Smooth muscle cell (in vitro differentiated cells): ENCODE measurements around the gene IL5RA. TPM values are rescaled to one million over a fixed set of nuclear protein-coding genes. Genes with fewer than 3 reads are reported as not detected.

Experiments
- DNase-seq: peaks from one replicate; lab custom pipeline; 2025; ENCODE audit not compliant: unreplicated experiment; lab: John Stamatoyannopoulos, UW
- H2AFZ ChIP-seq: fragments of 200-600 bp; sonication (generic); 2 replicates; pipeline ENCODE4 v1.6.0; 2016; ENCODE audit warnings: antibody characterized with exemption, low read depth, mild to moderate bottlenecking
- H3F3A ChIP-seq: fragments of 200-600 bp; sonication (generic); 2 replicates; pipeline ENCODE4 v1.6.0; 2017; ENCODE audit warnings: antibody characterized with exemption, low read depth
- H3K27ac ChIP-seq: fragments of 200-600 bp; sonication (generic); 2 replicates; pipeline ENCODE4 v1.5.1; 2016; ENCODE audit warnings: low read depth, mild to moderate bottlenecking
- H3K27me3 ChIP-seq: fragments of 200-600 bp; sonication (generic); 2 replicates; pipeline ENCODE4 v1.6.1; 2016; ENCODE audit warnings: low read depth, mild to moderate bottlenecking
- H3K36me3 ChIP-seq: fragments of 200-600 bp; sonication (generic); 2 replicates; pipeline ENCODE4 v1.5.1; 2016; ENCODE audit warnings: low read depth
- H3K4me1 ChIP-seq: fragments of 200-600 bp; sonication (generic); 2 replicates; pipeline ENCODE4 v1.5.1; 2016; ENCODE audit warnings: low read depth
- H3K4me2 ChIP-seq: fragments of 200-600 bp; sonication (generic); 2 replicates; pipeline ENCODE4 v1.6.0; 2016; ENCODE audit warnings: mild to moderate bottlenecking
- H3K4me3 ChIP-seq: fragments of 200-600 bp; sonication (generic); 2 replicates; pipeline ENCODE4 v1.5.1; 2016; ENCODE audit warnings: mild to moderate bottlenecking
- H3K79me2 ChIP-seq: fragments of 200-600 bp; sonication (generic); 2 replicates; pipeline ENCODE4 v1.6.0; 2016; ENCODE audit warnings: low read depth, mild to moderate bottlenecking
- H3K9ac ChIP-seq: fragments of 200-600 bp; sonication (generic); 2 replicates; pipeline ENCODE4 v1.6.0; 2016; ENCODE audit warnings: low read depth
- H3K9me3 ChIP-seq: fragments of 200-600 bp; sonication (generic); replicated peaks from 2 replicates; pipeline ENCODE4 v1.5.1; 2016; ENCODE audit warnings: low read depth
- H4K20me1 ChIP-seq: fragments of 200-600 bp; sonication (generic); 2 replicates; pipeline ENCODE4 v1.6.0; 2016; ENCODE audit warnings: low read depth
- CTCF ChIP-seq: fragments of 200-600 bp; sonication (generic); IDR thresholded peaks from 2 replicates; pipeline ENCODE4 v1.5.1; 2017; ENCODE audit warnings: borderline replicate concordance, mild to moderate bottlenecking, antibody characterized with exemption; ENCODE audit not compliant: insufficient read depth, poor library complexity, severe bottlenecking
- WGBS: methylation state at CpG from one replicate; pipeline ENCODE4 v1.1.7; 2016; ENCODE audit warnings: low lambda C conversion rate; 5-methylcytosine and 5-hydroxymethylcytosine counted together
- polyA plus RNA-seq: library from polyadenylated mRNA; unstranded; fragments of >200 nt; fragmentation: Nextera tagmentation; extraction: Ambion mirVana; gene quantifications from 2 replicates; pipeline ENCODE4 v1.2.1, GENCODE V29; 2016
- total RNA-seq: library from RNA; depleted of rRNA; stranded (reverse); fragments of >200 nt; gene quantifications from 2 replicates; pipeline ENCODE4 v1.2.3, GENCODE V29; 2014

Gene IL5RA
- total and polyA plus RNA-seq, 2 experiments from 2014 or later = 0.14 TPM; not detected in 1

DNA sequence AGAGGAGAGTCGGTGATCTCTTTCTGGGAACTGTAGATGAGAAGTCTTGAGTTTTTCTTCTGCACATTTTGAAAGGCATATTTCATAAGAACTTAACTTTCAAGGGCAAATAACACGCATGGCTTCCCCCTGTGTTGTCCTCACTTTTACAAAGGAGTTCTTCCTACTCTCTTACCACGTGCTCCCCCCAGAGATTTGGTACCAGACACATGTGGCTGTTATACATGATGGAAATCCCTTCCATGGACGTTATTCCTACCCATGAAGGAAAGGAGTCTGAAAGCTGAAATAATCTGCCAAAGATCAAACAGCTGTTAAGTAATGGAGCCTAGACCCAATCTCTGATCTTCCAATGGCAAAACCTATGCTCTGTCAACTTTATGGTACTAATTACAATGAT lies 4.4 kb downstream of the IL5RA start:
- no peak for TF ChIP-seq CTCF
- Histone ChIP-seq H3K4me2 (no peak overlapping the region), H3K36me3 (no peaks in the 10 kb centered on the region), H3F3A (no peaks in the 10 kb centered on the region), H3K9me3 (no peaks in the 10 kb centered on the region), H3K27ac (no peak overlapping the region), H3K27me3 (no peaks in the 10 kb centered on the region), H3K4me3 (no peak overlapping the region), H3K9ac (no peak overlapping the region), H3K79me2 (no peaks in the 10 kb centered on the region), H4K20me1 (no peaks in the 10 kb centered on the region), H3K4me1 (no peaks in the 10 kb centered on the region), H2AFZ (no peak overlapping the region)
- WGBS = 91% methylated on average over 4 of the region's 4 CpGs
- DNase-seq = no peak

GRCh38 chr3:3105246-3105645 lies 4.9 kb downstream of the IL5RA start:
- H3K36me3 ChIP-seq = no peaks in the 10 kb centered on the region
- H3K9me3 ChIP-seq = no peaks in the 10 kb centered on the region
- H3K4me3 ChIP-seq = no peak overlapping the region
- H3K4me1 ChIP-seq = no peaks in the 10 kb centered on the region
- H3K27me3 ChIP-seq = no peaks in the 10 kb centered on the region
- no peaks in the 10 kb centered on the region for H3K79me2 ChIP-seq
- TF ChIP-seq CTCF = no peak
- no peaks in the 10 kb centered on the region for H3F3A ChIP-seq
- DNase-seq = no peak
- no peak overlapping the region for H3K4me2 ChIP-seq
- no peak overlapping the region for H2AFZ ChIP-seq
- no peaks in the 10 kb centered on the region for H4K20me1 ChIP-seq
- H3K9ac ChIP-seq = no peak overlapping the region
- 94% methylated on average over 3 of the region's 3 CpGs for WGBS
- H3K27ac ChIP-seq = no peak overlapping the region

DNA sequence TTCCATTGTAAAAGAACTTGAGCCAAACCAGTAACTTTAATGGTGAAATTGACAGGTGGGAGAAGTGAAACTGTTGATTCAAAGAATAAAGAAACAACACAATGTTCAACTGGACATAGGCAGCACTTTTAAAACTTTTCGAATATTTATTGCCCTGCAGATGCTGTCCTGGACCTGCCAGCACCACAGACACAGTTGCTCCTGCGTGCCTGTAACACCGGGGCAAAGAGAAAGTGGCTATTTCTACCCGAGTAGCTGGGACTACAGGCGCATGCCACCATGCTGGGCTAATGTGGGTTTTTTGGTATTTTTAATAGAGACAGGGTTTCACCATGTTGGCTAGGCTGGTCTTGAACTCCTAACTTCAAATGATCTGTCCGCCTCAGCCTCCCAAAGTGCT lies 7.4 kb downstream of the IL5RA start:
- no peak overlapping the region for H3K4me3 ChIP-seq
- no peak overlapping the region for H3K4me2 ChIP-seq
- no peak overlapping the region for H3K9ac ChIP-seq
- no peaks in the 10 kb centered on the region for H3K36me3 ChIP-seq
- H3K4me1 ChIP-seq = no peaks in the 10 kb centered on the region
- no peak overlapping the region for H3K27ac ChIP-seq
- no peaks in the 10 kb centered on the region for H3K27me3 ChIP-seq
- 93% methylated on average over 6 of the region's 6 CpGs for WGBS
- no peaks in the 10 kb centered on the region for H3K79me2 ChIP-seq
- TF ChIP-seq CTCF = no peak
- no peak for DNase-seq
- no peaks in the 10 kb centered on the region for H4K20me1 ChIP-seq
- no peaks in the 10 kb centered on the region for H3F3A ChIP-seq
- H2AFZ ChIP-seq = no peak overlapping the region
- no peaks in the 10 kb centered on the region for H3K9me3 ChIP-seq

DNA sequence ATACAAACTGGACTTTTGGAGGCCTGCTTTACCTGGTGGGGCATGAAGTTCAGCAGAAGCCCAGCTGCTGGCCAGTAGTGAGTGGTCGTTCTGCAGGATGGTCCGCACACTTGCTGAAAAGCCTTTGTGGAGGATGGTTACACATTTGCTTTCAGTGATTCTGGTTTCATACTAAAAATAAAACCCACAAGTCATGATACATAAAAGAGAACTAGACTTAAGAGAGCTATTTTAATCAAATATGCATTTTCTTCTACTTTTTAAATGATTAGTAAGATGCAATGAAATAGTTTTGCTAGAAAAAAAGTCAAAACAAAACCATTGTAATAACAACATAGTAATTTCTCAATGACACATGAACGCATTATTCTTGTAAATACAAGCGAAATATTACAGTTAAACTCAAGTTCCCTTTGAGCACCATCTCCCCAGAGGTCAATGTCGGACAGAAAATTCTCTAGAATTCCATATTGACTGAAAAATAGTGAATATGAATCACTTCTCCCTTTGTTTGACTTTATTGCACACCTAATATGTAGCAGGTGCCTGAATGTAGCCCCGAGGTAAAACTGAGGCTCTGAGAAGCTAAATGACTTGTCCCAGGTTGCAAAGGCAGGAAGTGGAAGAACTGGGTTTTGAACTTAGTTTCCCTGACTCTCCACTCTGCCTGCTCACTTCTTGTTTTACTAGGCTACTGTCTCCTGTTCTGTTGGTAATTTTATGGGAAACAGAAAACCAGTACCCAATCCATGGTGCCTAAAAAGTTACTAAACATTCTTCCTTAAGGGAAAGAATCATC lies 8.3 kb downstream of the IL5RA start:
- no peaks in the 10 kb centered on the region for H3K27me3 ChIP-seq
- H4K20me1 ChIP-seq = no peaks in the 10 kb centered on the region
- 94% methylated on average over 6 of the region's 6 CpGs for WGBS
- no peaks in the 10 kb centered on the region for H3K36me3 ChIP-seq
- no peak overlapping the region for H3K4me2 ChIP-seq
- H3K4me3 ChIP-seq = no peak overlapping the region
- H3K9me3 ChIP-seq = no peaks in the 10 kb centered on the region
- no peak overlapping the region for H2AFZ ChIP-seq
- DNase-seq = no peak
- no peak for TF ChIP-seq CTCF
- no peak overlapping the region for H3K9ac ChIP-seq
- H3K79me2 ChIP-seq = no peaks in the 10 kb centered on the region
- no peaks in the 10 kb centered on the region for H3K4me1 ChIP-seq
- no peaks in the 10 kb centered on the region for H3F3A ChIP-seq
- H3K27ac ChIP-seq = no peak overlapping the region
